KMS-11 (cell line): ENCODE results near the gene SGO2.
A peak's percentile ranks its signal among the peaks of the same experiment; 100 is the strongest.

Experiments used
- H2AFZ ChIP-seq: fragments of 200-600 bp; sonication (generic); 2 replicates; pipeline ENCODE4 v1.6.1; 2016; ENCODE audit warnings: antibody characterized with exemption, mixed run types, low read depth
- H3K27ac ChIP-seq: fragments of 200-600 bp; sonication (generic); 2 replicates; pipeline ENCODE4 v1.6.1; 2016; ENCODE audit warnings: mild to moderate bottlenecking, mixed run types
- H3K27me3 ChIP-seq: fragments of 200-600 bp; sonication (generic); 2 replicates; pipeline ENCODE4 v1.6.1; 2017; ENCODE audit warnings: mild to moderate bottlenecking, low read depth, mixed run types, moderate library complexity; ENCODE audit not compliant: insufficient read depth
- H3K36me3 ChIP-seq: fragments of 200-600 bp; sonication (generic); 2 replicates; pipeline ENCODE4 v1.6.1; 2017; ENCODE audit warnings: mild to moderate bottlenecking, mixed run types; ENCODE audit not compliant: insufficient read depth
- H3K4me1 ChIP-seq: fragments of 200-600 bp; sonication (generic); 2 replicates; pipeline ENCODE4 v1.6.1; 2016; ENCODE audit warnings: mild to moderate bottlenecking, low read depth, mixed run types; ENCODE audit not compliant: poor library complexity, severe bottlenecking
- H3K4me2 ChIP-seq: fragments of 200-600 bp; sonication (generic); 2 replicates; pipeline ENCODE4 v1.7.0; 2016; ENCODE audit warnings: mild to moderate bottlenecking, mixed run types
- H3K4me3 ChIP-seq: fragments of 200-600 bp; sonication (generic); IDR thresholded peaks from 2 replicates; pipeline ENCODE4 v1.6.1; 2017; ENCODE audit warnings: low read depth, low read length, mixed read lengths; ENCODE audit not compliant: insufficient read depth
- H3K79me2 ChIP-seq: fragments of 200-600 bp; sonication (generic); 2 replicates; pipeline ENCODE4 v1.6.1; 2016; ENCODE audit warnings: low read depth, mixed run types; ENCODE audit not compliant: insufficient read depth
- H3K9ac ChIP-seq: fragments of 200-600 bp; sonication (generic); 2 replicates; pipeline ENCODE4 v1.6.1; 2016; ENCODE audit warnings: mild to moderate bottlenecking, mixed run types
- H4K20me1 ChIP-seq: fragments of 200-600 bp; sonication (generic); 2 replicates; pipeline ENCODE4 v1.6.1; 2016; ENCODE audit warnings: mild to moderate bottlenecking, mixed run types; ENCODE audit not compliant: insufficient read depth
- CTCF ChIP-seq: fragments of 200-600 bp; sonication (generic); conservative IDR thresholded peaks from 2 replicates; pipeline ENCODE4 v1.6.1; 2017; ENCODE audit warnings: low read depth, mild to moderate bottlenecking, antibody characterized with exemption, low read length, moderate library complexity, mixed read lengths

SGO2 gene, protein sequence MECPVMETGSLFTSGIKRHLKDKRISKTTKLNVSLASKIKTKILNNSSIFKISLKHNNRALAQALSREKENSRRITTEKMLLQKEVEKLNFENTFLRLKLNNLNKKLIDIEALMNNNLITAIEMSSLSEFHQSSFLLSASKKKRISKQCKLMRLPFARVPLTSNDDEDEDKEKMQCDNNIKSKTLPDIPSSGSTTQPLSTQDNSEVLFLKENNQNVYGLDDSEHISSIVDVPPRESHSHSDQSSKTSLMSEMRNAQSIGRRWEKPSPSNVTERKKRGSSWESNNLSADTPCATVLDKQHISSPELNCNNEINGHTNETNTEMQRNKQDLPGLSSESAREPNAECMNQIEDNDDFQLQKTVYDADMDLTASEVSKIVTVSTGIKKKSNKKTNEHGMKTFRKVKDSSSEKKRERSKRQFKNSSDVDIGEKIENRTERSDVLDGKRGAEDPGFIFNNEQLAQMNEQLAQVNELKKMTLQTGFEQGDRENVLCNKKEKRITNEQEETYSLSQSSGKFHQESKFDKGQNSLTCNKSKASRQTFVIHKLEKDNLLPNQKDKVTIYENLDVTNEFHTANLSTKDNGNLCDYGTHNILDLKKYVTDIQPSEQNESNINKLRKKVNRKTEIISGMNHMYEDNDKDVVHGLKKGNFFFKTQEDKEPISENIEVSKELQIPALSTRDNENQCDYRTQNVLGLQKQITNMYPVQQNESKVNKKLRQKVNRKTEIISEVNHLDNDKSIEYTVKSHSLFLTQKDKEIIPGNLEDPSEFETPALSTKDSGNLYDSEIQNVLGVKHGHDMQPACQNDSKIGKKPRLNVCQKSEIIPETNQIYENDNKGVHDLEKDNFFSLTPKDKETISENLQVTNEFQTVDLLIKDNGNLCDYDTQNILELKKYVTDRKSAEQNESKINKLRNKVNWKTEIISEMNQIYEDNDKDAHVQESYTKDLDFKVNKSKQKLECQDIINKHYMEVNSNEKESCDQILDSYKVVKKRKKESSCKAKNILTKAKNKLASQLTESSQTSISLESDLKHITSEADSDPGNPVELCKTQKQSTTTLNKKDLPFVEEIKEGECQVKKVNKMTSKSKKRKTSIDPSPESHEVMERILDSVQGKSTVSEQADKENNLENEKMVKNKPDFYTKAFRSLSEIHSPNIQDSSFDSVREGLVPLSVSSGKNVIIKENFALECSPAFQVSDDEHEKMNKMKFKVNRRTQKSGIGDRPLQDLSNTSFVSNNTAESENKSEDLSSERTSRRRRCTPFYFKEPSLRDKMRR

DNA sequence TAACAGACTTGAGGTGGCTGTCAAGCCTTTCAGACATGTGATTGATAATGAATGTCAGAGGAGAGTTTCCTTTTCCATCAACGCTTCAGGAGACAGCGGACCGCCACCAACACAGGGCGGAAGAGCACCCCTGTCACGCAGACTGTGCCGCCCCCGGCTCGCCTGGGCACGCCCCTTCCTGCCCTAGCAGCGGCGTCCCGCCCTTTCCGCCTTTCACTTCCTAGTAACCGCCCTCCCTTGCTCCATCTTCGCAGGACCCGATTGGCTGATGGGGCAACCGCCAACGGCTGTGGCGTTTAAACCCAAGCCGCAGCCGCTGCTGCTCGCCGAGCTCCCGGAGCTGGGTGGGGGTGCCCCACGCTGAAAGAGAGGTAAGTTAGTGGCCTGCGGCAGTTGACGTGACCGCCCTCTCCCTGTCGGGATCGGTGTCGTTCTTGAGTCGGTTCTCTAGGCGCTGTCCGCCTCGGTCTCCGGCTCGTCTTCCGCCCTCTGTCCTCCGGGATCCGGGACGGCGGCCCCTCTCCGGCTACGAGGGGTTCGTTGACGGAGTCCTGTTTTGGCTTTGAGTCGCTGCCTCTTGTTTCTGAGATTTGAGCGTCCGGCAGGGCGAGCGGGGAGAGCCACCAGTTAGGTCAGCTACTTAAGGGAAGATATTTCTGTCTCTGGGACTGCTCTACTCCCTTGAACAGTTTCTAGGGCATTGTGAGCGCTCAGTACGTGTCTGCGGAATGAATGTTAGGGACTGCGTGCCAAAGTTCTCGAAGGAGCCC lies at the start of gene SGO2:
Gene SGO2, plus strand, starts transcription at position 326 of the 770 bp plus-strand sequence. CDS start 6,769 bp downstream, outside the sequence.
- Histone ChIP-seq H4K20me1 (0 out of 2 replicates have a peak, but pooled peaks cover 3% of the 10 kb centered on the region), H3K9ac (peak within 1 kb of the TSS; percentile 60), H3K27ac (peak within 1 kb of the TSS; percentile 63), H3K79me2 (peaks cover 30% of the 10 kb centered on the region), H3K36me3 (no peaks in the 10 kb centered on the region), H3K4me3 (peak within 1 kb of the TSS; percentile 92), H3K4me1 (peaks cover 22% of the 10 kb centered on the region), H3K27me3 (no peaks in the 10 kb centered on the region), H2AFZ (peak within 1 kb of the TSS; percentile 85), H3K4me2 (peak within 1 kb of the TSS; percentile 79)
- no peak for TF ChIP-seq CTCF

GRCh38 chr2:200476836-200477235 lies 49.2 kb upstream of the SGO2 start:
- Histone ChIP-seq H4K20me1 (no peaks in the 10 kb centered on the region), H3K4me3 (no peak overlapping the region), H3K27ac (no peak overlapping the region), H3K36me3 (no peaks in the 10 kb centered on the region), H2AFZ (no peak overlapping the region), H3K27me3 (no peaks in the 10 kb centered on the region), H3K9ac (no peak overlapping the region), H3K79me2 (no peaks in the 10 kb centered on the region), H3K4me2 (no peak overlapping the region), H3K4me1 (peaks cover 26% of the 10 kb centered on the region)
- no peak for TF ChIP-seq CTCF

GRCh38 chr2:200477667-200478131 lies 48.3 kb upstream of the SGO2 start:
- no peak overlapping the region for H3K4me2 ChIP-seq
- H3K4me3 ChIP-seq = no peak overlapping the region
- TF ChIP-seq CTCF = no peak
- H3K36me3 ChIP-seq = no peaks in the 10 kb centered on the region
- no peaks in the 10 kb centered on the region for H3K79me2 ChIP-seq
- no peak overlapping the region for H2AFZ ChIP-seq
- no peaks in the 10 kb centered on the region for H3K27me3 ChIP-seq
- no peak overlapping the region for H3K9ac ChIP-seq
- H3K4me1 ChIP-seq = peaks cover 18% of the 10 kb centered on the region
- H4K20me1 ChIP-seq = no peaks in the 10 kb centered on the region
- no peak overlapping the region for H3K27ac ChIP-seq
